ENCODE data around the gene COMMD1.

GRCh38 chr2:62178741-62179271 lies 273.3 kb downstream of the COMMD1 start:
- no peak for TF ChIP-seq CTCF (conservative IDR thresholded peaks at IDR 0.05 in 1 of 2, IDR thresholded peaks at IDR 0.05 in 1 of 2; ENCODE audit: low read depth in 1 of 2, low read length in 2 of 2)
- TF ChIP-seq EZH2 (IDR thresholded peaks at IDR 0.05; ENCODE audit: low read length, missing control alignments): no peak
